HepG2 (cell line): ENCODE results near the gene NBPF3. TPM values are rescaled to one million over a fixed set of nuclear protein-coding genes. Genes with fewer than 3 reads are reported as not detected.
"Not testable (repeated sequence)": the region's sequence is repeated elsewhere in the genome, so short reads cannot be mapped to it uniquely, and the experiment has no call there.

Experiments used
- ATAC-seq: fragments of 200-7000 bp; cut with Tn5 transposase; 3 replicates; pipeline ENCODE4 v1.9.1; 2020; ENCODE audit warnings: mild to moderate bottlenecking, moderate library complexity
- BruUV-seq: library from RNA; stranded (reverse); fragments of 400-500 nt; replicated peaks from 2 replicates; lab custom pipeline; 2021; lab: Mats Ljungman, UMichigan
- CTCF ChIA-PET: fragments of 300-600 bp; formaldehyde crosslinking; extraction: SDS; loops from one replicate; lab custom pipeline; 2021; ENCODE audit warnings: low total read pairs, inconsistent platforms, low intra/inter-chr PET ratio; lab: Yijun Ruan, JAX
- POLR2A ChIA-PET: fragments of 350-600 bp; sonication (Branson Sonifier 250); formaldehyde crosslinking; loops from one replicate; lab custom pipeline; 2020; ENCODE audit warnings: antibody characterized with exemption, inconsistent platforms; lab: Yijun Ruan, JAX
- DNase-seq: peaks from one replicate; pipeline ENCODE4 v3.0.0-alpha.2; 2015; ENCODE audit warnings: low spot score
- FAIRE-seq: peaks from 3 replicates; lab custom pipeline; 2011; peaks lifted over from hg19 to GRCh38; lab: Jason Lieb, UNC
- H2AFZ ChIP-seq: one replicate; pipeline ENCODE4 v1.6.1; 2011; ENCODE audit warnings: low read length, inconsistent platforms
- H3K27ac ChIP-seq: fragments of 300-600 bp; 3 replicates; pipeline ENCODE4 v1.8.0; 2011; ENCODE audit warnings: mixed run types, mild to moderate bottlenecking, mixed read lengths, low read length, inconsistent platforms; ENCODE audit not compliant: insufficient read depth; ENCODE audit errors: extremely low read length
- H3K27me3 ChIP-seq, 2 experiments: fragments of 200-600 bp in 1 of 2; 2 replicates in 1 of 2; 3 replicates in 1 of 2; pipeline versions ENCODE4 v1.6.0 to v1.8.0; 2011; ENCODE audit warnings: low read length in 2 of 2, mild to moderate bottlenecking in 2 of 2, moderate library complexity in 2 of 2, inconsistent platforms in 1 of 2; ENCODE audit not compliant: insufficient read depth in 2 of 2, control insufficient read depth in 1 of 2
- H3K36me3 ChIP-seq, 2 experiments: fragments of 200-600 bp in 1 of 2; replicated peaks in 1 of 2; 2 replicates in 1 of 2; 3 replicates in 1 of 2; pipeline versions ENCODE4 v1.5.1 to v1.8.0; 2011; ENCODE audit warnings: low read length in 2 of 2, inconsistent platforms in 1 of 2; ENCODE audit not compliant: insufficient read depth in 2 of 2, control insufficient read depth in 1 of 2
- H3K4me1 ChIP-seq: 2 replicates; pipeline ENCODE4 v1.5.1; 2012; ENCODE audit warnings: low read length, inconsistent platforms; ENCODE audit not compliant: insufficient read depth
- H3K4me2 ChIP-seq: 2 replicates; pipeline ENCODE4 v1.6.0; 2011; ENCODE audit warnings: low read depth, low read length, inconsistent platforms
- H3K4me3 ChIP-seq, 3 experiments: fragments of 200-600 bp in 1 of 3; sonication (generic), shearing (Covaris generic) in 1 of 3; replicated peaks in 1 of 3; 2 replicates each; pipeline ENCODE4 v1.5.1; 2011 to 2016; ENCODE audit warnings: low read length in 3 of 3, inconsistent platforms in 2 of 3, low read depth in 2 of 3, mild to moderate bottlenecking in 2 of 3, control low read depth in 1 of 3, mixed read lengths in 1 of 3; ENCODE audit not compliant: insufficient read depth in 1 of 3
- H3K79me2 ChIP-seq: one replicate; pipeline ENCODE4 v1.6.1; 2011; ENCODE audit warnings: low read length, inconsistent platforms; ENCODE audit not compliant: insufficient read depth
- H3K9ac ChIP-seq: 2 replicates; pipeline ENCODE4 v1.6.0; 2011; ENCODE audit warnings: mild to moderate bottlenecking, low read depth, low read length, inconsistent platforms; ENCODE audit not compliant: insufficient read depth
- H3K9me3 ChIP-seq: 2 replicates; pipeline ENCODE4 v1.5.1; 2012; ENCODE audit warnings: mild to moderate bottlenecking, low read length
- H4K20me1 ChIP-seq: 2 replicates; pipeline ENCODE4 v1.6.0; 2011; ENCODE audit warnings: inconsistent platforms, mild to moderate bottlenecking, low read length, moderate library complexity; ENCODE audit not compliant: insufficient read depth
- FOSL2 ChIP-seq: sonication (generic); formaldehyde crosslinking; IDR thresholded peaks from 2 replicates; pipeline ENCODE4 v1.4.0; 2020; ENCODE audit warnings: missing genetic modification reagents
- WGBS: methylation state at CpG from one replicate; pipeline ENCODE4 v1.1.6; 2017; ENCODE audit warnings: low lambda C conversion rate; 5-methylcytosine and 5-hydroxymethylcytosine counted together
- in situ Hi-C: cut with HindIII; loops from 2 replicates; pipeline ENCODE4 v1.10.0; 2017; ENCODE audit warnings: low pct_unique_long_range_greater_than_20kb; ENCODE audit not compliant: extremely low pct_ligation_motif_present
- intact Hi-C: fragments of 100-400 bp; cut with micrococcal nuclease; formaldehyde crosslinking; loops from one replicate; pipeline ENCODE4 v1.10.0; 2022; ENCODE audit not compliant: unreplicated experiment
- polyA plus RNA-seq, 8 experiments: library from polyadenylated mRNA; depleted of rRNA in 3 of 8; stranded (reverse) in 7 of 8; unstranded in 1 of 8; fragments of >200 nt; fragmentation: Illumina TruSeq in 4 of 8; extraction: Trizol in 4 of 8; gene quantifications; 2 replicates each; pipeline versions ENCODE4 v1.2.1 to v1.2.3, GENCODE V29; 2011 to 2016; ENCODE audit warnings: low read depth in 4 of 8, missing spikeins in 1 of 8, mixed read lengths in 1 of 8; ENCODE audit not compliant: insufficient read depth in 1 of 8
- total RNA-seq, 5 experiments: library from RNA; depleted of rRNA; stranded (reverse); fragments of >200 nt; fragmentation: Illumina TruSeq; extraction: Trizol; gene quantifications; 2 replicates each; pipeline ENCODE4 v1.2.3, GENCODE V29; 2016; ENCODE audit warnings: low read depth in 1 of 5

NBPF3 gene
- total and polyA plus RNA-seq, 2 of the 13 experiments (the other 11 are each of a cell fraction or from before 2014, with no cell fraction given): 3.5 to 4.9 TPM

- ATAC-seq, in situ Hi-C loops, intact Hi-C loops, H3K4me1 ChIP-seq, POLR2A ChIA-PET, H3K4me2 ChIP-seq, H3K4me3 ChIP-seq, H3K9me3 ChIP-seq, CTCF ChIA-PET, FAIRE-seq, H3K27me3 ChIP-seq, H3K27ac ChIP-seq, BruUV-seq, H3K36me3 ChIP-seq, H3K79me2 ChIP-seq, H3K9ac ChIP-seq, H2AFZ ChIP-seq, H4K20me1 ChIP-seq: not testable (repeated sequence)
- DNase-seq: peak; percentile 18
- peak; percentile 47 for TF ChIP-seq FOSL2
- WGBS: 88% methylated on average over 5 of the region's 5 CpGs
Observed at GRCh38 chr1:21453964-21454614, 14.2 kb downstream of the NBPF3 start.

GRCh38 chr1:21454904-21455303 lies 15.0 kb downstream of the NBPF3 start:
- POLR2A ChIA-PET, H3K36me3 ChIP-seq, ATAC-seq, H3K9ac ChIP-seq, H2AFZ ChIP-seq, FAIRE-seq, H3K79me2 ChIP-seq, H3K9me3 ChIP-seq, in situ Hi-C loops, intact Hi-C loops, CTCF ChIA-PET, H3K27me3 ChIP-seq, BruUV-seq, H3K4me1 ChIP-seq, H3K27ac ChIP-seq, H3K4me2 ChIP-seq, DNase-seq, H3K4me3 ChIP-seq, H4K20me1 ChIP-seq: not testable (repeated sequence)
- 87% methylated on average over 4 of the region's 5 CpGs for WGBS
